ENCODE results near the gene TOM1L2. TPM values are rescaled to one million over a fixed set of nuclear protein-coding genes. Genes with fewer than 3 reads are reported as not detected.

The TOM1L2 gene
- total and polyA plus RNA-seq, 8 donors = 13.3 to 154 (median 41.1) TPM

- peaks cover 77 to 97% (median 86%) of the 10 kb centered on the region in 4 donors for H3K4me1 ChIP-seq
- peak in 1 of 3 donors; percentile 28 for TF ChIP-seq POLR2AphosphoS5 (IDR thresholded peaks at IDR 0.05)
- no peak for TF ChIP-seq EP300 (IDR thresholded peaks at IDR 0.05)
- H3K36me3 ChIP-seq = peaks cover 0 to 13% (median 3%) of the 10 kb centered on the region in 4 donors
- no peaks in the 10 kb centered on the region for H3K9me3 ChIP-seq
- no peaks in the 10 kb centered on the region for H3K27me3 ChIP-seq
- 39 to 51% (median 50%) methylated on average over 13 to 14 of the region's 14 CpGs for WGBS, 5 donors
- intact Hi-C loops (cut with DNase I; ENCODE audit: low total_unique reads) = no loop called here
- H3K4me3 ChIP-seq = peak overlapping the region in 1 of 4 donors; percentile 50
- DNase-seq = no peak
- H3K27ac ChIP-seq = peak overlapping the region; percentile 66 to 94 (median 87)
These were observed 147.2 kb downstream of the TOM1L2 start for GRCh38 chr17:17824783-17825614.

GRCh38 chr17:17824119-17824782 lies 147.9 kb downstream of the TOM1L2 start:
- H3K4me1 ChIP-seq = peaks cover 77 to 97% (median 86%) of the 10 kb centered on the region in 4 donors
- WGBS, 5 donors = 5 to 19% (median 15%) methylated on average over 9 to 11 of the region's 11 CpGs
- DNase-seq = no peak
- H3K36me3 ChIP-seq = peaks cover 7 to 21% (median 10%) of the 10 kb centered on the region in 4 donors
- peak overlapping the region; percentile 66 to 94 (median 87) for H3K27ac ChIP-seq
- intact Hi-C loops (cut with DNase I; ENCODE audit: low total_unique reads) = no loop called here
- no peaks in the 10 kb centered on the region for H3K9me3 ChIP-seq
- TF ChIP-seq POLR2AphosphoS5 (IDR thresholded peaks at IDR 0.05) (no peak), POLR2A (IDR thresholded peaks at IDR 0.05) (no peak), CTCF (IDR thresholded peaks at IDR 0.05) (no peak), EP300 (IDR thresholded peaks at IDR 0.05) (no peak)
- H3K4me3 ChIP-seq = peak overlapping the region; percentile 35 to 51 (median 49)
- no peaks in the 10 kb centered on the region for H3K27me3 ChIP-seq

- H3K4me1 ChIP-seq = peaks cover 82 to 98% (median 90%) of the 10 kb centered on the region in 4 donors
- 1% methylated on average over 18 to 69 of the region's 69 CpGs for WGBS, 5 donors
- peak; percentile 89 to 96 for DNase-seq
- no peak for TF ChIP-seq POLR2A (IDR thresholded peaks at IDR 0.05)
- TF ChIP-seq POLR2AphosphoS5 (IDR thresholded peaks at IDR 0.05) = peak in 1 of 3 donors; percentile 10
- TF ChIP-seq EP300 (IDR thresholded peaks at IDR 0.05) = peak; percentile 51
- TF ChIP-seq CTCF (IDR thresholded peaks at IDR 0.05) = no peak
- no peaks in the 10 kb centered on the region for H3K9me3 ChIP-seq
- no peaks in the 10 kb centered on the region for H3K27me3 ChIP-seq
- H3K4me3 ChIP-seq = peak overlapping the region; percentile 48 to 51 (median 50)
- peak overlapping the region; percentile 66 to 94 (median 87) for H3K27ac ChIP-seq
- intact Hi-C loops (cut with DNase I; ENCODE audit: low total_unique reads) = no loop called here
- H3K36me3 ChIP-seq = peaks cover 14 to 28% (median 17%) of the 10 kb centered on the region in 4 donors
These were observed 148.6 kb downstream of the TOM1L2 start for GRCh38 chr17:17823433-17824118.

GRCh38 chr17:17822616-17823015 lies 149.6 kb downstream of the TOM1L2 start:
- Histone ChIP-seq H3K27ac (peak overlapping the region; percentile 26 to 88 (median 79)), H3K36me3 (peaks cover 19 to 36% (median 26%) of the 10 kb centered on the region in 4 donors), H3K4me1 (peaks cover 85 to 98% (median 95%) of the 10 kb centered on the region in 4 donors), H3K9me3 (no peaks in the 10 kb centered on the region), H3K27me3 (no peaks in the 10 kb centered on the region), H3K4me3 (peak overlapping the region; percentile 48 to 51 (median 50))
- DNase-seq = no peak
- 34 to 50% (median 47%) methylated on average over 3 of the region's 3 CpGs for WGBS, 5 donors
- no peak for TF ChIP-seq POLR2A (IDR thresholded peaks at IDR 0.05)
- no peak for TF ChIP-seq CTCF (IDR thresholded peaks at IDR 0.05)
- no peak for TF ChIP-seq EP300 (IDR thresholded peaks at IDR 0.05)
- no peak for TF ChIP-seq POLR2AphosphoS5 (IDR thresholded peaks at IDR 0.05)
- intact Hi-C loops (cut with DNase I; ENCODE audit: low total_unique reads) = no loop called here

Data from stomach (tissue), 9 donors.